GM18526 (cell line): ENCODE results near the gene FSD1L.

ENCODE experiments used
- POLR2A ChIP-seq: IDR thresholded peaks from 3 replicates; pipeline ENCODE4 v1.6.1; 2011; ENCODE audit not compliant: insufficient read length; ENCODE audit errors: extremely low read depth

The FSD1L gene

GRCh38 chr9:105449081-105449480 lies 1.2 kb downstream of the FSD1L start:
- no peak for TF ChIP-seq POLR2A

- TF ChIP-seq POLR2A: no peak
These were observed 4.4 kb downstream of the FSD1L start for GRCh38 chr9:105452185-105452584.

GRCh38 chr9:105455836-105456475 lies 8.1 kb downstream of the FSD1L start:
- TF ChIP-seq POLR2A: no peak

DNA sequence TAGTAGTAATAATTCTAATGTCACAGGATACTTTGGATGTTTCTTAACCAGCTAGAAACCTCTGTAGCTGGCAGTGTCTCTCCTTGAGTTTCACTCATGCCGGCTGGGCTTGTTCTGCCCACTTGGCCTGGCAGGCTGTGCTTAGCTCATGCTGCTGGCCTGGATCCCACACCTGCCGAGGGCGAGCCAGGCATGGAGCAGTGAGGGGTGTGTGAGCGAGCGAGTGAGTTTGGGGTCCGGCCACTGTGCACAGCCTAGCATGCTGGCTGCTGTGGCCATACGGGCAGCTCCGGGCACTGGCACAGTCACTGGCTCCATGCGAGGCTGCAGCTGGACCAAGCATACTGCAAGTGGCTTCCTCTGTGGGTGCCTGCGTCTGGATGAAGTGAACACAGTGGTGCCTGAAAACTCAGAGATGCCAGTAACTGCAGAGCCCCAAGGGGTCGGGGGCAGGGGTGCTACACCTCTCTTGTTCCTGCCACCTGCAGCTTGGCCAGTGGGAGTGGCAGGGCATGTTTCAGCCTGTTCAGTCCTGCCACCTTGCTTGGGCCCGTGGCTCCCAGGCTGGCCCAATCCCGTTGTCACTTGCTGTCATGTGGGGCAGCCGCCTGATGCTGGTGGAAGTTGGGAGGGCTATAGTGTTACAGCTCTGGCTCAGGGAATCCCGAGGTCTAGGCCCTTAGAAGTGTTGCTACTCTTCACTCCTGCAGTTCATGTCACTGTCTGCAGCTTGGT lies 9.9 kb downstream of the FSD1L start:
- TF ChIP-seq POLR2A: no peak

DNA sequence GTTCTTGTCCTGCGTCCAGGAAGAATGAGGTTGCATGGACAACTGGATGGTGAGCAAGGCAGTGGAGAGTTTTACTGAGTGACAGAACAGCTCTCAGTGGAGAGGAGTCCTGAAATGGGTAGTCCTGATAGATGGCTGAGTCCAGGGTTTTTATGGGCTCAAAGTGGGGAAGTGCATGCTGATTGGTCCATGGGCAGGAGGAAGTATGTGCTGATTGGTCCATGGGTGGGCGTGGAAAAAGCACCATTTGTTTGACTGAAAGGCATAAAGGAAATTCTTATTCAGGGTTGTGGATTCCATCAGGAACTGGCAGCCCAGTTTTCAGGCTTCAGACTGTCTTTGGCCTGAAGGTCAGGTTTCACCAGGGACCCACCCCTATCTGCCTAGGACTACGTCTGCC lies 10.6 kb downstream of the FSD1L start:
- no peak for TF ChIP-seq POLR2A

DNA sequence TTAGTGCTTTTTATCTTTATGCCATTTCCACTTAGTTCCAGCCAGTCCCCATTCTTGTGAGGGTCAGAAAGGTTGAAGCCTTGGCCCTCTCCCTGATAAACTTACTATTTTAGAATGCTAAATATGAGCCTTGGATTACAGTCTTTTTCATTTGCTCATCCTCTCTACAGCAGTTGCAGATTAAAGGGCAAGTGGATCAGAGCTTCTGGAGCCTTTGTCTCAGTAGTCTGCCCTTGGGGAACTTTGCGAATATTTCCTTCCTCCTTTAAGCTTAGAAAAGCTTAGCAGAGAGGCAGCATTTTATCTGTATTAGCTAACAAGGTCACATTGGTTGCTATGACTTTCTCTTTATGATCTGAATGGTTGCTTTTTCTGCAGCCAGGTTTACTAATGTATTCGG lies 11.5 kb downstream of the FSD1L start:
- no peak for TF ChIP-seq POLR2A

- TF ChIP-seq POLR2A: no peak
These were observed 19.1 kb downstream of the FSD1L start for GRCh38 chr9:105466898-105467455.

- TF ChIP-seq POLR2A: no peak
These were observed 21.0 kb downstream of the FSD1L start for GRCh38 chr9:105468875-105469274.

GRCh38 chr9:105473221-105473620 lies 25.4 kb downstream of the FSD1L start:
- TF ChIP-seq POLR2A: no peak

DNA sequence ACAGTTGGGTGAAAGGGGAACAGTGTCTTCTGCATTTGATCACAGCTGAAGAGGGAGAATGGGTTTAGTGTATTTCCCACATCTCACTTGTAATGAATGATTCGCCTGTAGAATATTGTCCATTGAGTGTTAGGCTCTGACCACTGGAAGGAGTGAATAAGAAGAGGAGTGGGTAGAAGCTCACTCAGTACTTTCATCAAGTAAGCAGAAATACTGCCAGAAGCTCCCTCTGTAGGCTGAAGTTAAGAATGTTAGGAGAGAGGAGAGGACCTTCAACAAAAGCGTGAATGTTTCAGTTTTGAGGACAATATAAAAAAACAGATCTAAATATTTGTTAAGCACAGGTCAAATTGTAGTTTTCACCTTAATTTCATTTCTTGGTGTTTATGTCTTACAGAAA lies 27.5 kb downstream of the FSD1L start:
- TF ChIP-seq POLR2A: no peak

DNA sequence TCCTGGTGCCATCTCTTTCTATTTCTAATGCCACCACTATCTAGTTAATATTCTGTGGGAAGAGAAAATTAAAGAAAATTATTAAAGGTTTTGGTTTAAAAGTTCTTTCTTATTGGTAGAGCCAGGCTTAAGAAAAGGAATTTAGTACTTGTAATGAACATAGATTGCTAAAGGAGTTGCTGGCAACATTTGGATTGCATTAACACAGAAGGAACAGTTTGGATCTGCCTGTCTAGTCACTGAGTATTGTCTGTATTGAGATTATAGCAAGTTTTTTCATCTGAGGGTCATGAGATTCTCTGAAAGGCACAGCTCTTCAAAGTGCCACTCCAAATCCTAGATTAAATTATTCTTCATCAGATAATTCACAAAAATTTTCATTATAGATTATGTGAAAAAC lies 32.0 kb downstream of the FSD1L start:
- TF ChIP-seq POLR2A: no peak

- no peak for TF ChIP-seq POLR2A
These were observed 35.8 kb downstream of the FSD1L start for GRCh38 chr9:105483618-105484017.

DNA sequence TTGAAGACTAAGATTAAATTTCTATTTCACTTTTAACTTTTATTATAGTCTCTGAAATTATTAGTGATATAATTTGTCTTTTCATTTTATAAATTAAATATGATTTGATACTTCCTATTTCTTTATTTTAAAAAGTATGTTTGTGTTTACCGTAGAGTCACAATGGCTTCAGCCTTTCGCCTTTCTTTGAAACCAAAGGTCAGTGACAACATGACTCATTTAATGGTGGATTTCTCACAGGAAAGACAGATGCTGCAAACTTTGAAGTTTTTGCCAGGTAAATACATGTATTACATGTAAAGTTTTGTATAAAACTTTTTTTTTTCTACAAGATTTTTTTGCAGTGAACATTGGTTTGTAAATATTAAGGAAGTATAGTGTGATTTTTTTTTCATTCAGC lies 36.4 kb downstream of the FSD1L start:
- TF ChIP-seq POLR2A: no peak

DNA sequence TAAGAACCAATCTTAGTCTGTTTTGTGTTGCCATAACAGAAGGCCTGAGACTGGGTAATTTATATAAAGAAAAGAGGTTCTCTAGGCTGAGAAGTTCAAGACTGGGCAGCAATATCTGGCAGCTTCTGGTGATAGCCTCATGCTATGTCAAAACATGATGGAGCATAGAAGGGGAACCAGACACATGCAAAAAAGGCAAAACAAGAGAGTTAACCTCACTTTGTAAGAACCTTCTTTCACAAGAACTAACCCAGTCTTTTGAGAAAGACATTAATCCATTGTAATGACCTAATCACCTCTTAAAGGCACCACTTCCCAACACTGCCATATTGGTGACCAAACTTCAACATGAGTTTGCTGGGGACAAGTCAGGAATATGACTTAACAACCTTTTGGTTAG lies 37.3 kb downstream of the FSD1L start:
- TF ChIP-seq POLR2A: no peak

DNA sequence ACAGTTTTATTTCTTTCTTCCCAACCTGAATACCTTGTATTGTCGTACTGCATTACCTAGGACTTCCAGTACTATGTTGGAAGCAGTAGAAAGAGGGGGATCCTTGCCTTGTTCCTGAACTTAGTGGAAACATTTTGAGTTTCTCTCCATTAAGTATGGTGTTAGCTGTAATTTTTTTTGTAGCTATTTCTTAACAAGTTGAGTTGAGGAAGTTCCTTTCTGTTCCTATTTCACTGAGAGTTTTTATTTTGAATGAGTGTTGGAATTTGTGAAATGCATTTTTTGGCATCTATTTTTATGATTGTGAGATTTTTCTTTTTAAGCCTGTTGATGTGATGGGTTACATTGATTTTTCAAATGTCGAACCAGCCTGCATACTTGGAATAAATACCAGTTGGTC lies 49.0 kb downstream of the FSD1L start:
- no peak for TF ChIP-seq POLR2A

DNA sequence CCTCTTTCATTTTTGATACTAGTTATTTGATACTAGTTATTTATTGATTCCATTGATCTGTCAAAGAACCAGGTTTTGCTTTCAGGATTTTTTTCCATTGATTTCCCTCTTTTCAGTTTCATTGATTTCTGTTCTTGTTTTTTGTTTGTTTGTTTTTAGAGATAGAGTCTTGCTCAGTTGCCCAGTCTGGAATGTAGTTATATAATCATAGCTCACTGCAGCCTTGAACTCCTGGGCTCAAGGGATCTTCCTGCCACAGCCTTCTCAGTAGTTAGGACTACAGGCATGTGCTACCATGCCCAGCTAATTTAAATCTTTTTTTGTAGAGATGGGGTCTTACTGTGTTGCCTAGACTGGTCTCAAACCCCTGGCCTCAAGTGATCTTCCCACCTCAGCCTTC lies 49.9 kb downstream of the FSD1L start:
- no peak for TF ChIP-seq POLR2A
